ENCODE data around the gene CNTN4. TPM values are rescaled to one million over a fixed set of nuclear protein-coding genes. Genes with fewer than 3 reads are reported as not detected.
"Not testable (repeated sequence)": the region's sequence is repeated elsewhere in the genome, so short reads cannot be mapped to it uniquely, and the experiment has no call there.

Gene CNTN4
- total RNA-seq, 2 donors from 2014 or later, result not detected

DNA sequence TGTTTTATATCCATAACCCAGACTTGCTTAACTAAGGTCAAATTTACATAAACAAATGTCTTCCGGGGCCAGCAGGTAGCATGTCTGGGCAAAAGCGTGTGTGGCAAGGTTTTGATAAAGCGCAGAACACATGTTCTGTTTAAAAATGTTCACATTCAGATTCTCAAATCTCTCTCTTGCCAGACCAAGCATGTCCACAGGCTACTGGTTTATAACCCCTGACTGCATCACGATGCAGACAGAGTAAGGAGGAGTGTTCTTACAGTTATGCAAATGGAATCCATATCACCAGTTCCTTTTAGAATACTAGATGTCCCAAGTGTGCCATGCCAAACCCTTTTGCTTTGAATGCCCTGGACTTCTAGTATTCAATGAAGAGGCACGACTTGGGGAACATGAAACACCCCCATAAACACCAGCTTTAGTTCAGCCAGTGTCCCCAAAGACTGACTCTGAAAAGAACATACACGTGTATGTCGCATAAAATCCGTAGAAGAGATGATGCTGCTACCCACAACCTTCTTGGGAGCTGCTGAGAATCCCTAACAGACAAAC, 412.0 kb downstream of the CNTN4 start:
- DNase-seq (ENCODE audit: low spot score in 2 of 2) (no peak), ATAC-seq (no peak)
- H3K9me3 Mint-ChIP-seq, result no peaks in the 10 kb centered on the region
- H3K27ac Mint-ChIP-seq, result no peak overlapping the region
- H3K36me3 Mint-ChIP-seq, result no peaks in the 10 kb centered on the region

DNA sequence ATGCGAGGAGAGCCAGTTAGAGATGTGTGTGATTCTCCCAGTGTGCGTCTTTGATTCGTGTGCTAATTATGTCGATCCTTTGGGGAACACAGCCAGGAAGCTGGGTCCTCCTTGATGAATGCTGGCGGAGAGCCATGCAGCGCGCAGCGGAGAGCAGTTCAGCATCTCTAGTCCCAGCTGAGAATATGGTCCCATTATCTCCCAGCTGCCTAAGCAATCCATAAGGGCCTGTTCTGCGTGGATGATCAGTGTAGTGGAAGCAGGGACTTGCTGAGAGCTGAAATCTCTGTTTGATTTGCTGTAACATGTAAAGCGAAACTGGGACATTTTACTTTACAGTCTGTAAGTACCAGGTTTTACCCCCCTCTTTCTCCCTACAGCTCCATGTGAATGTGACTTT, 412.7 kb downstream of the CNTN4 start:
- DNase-seq (ENCODE audit: low spot score in 2 of 2) (no peak), ATAC-seq (no peak)
- Mint-ChIP-seq H3K36me3 (no peaks in the 10 kb centered on the region), H3K9me3 (no peaks in the 10 kb centered on the region), H3K27ac (no peak overlapping the region)

DNA sequence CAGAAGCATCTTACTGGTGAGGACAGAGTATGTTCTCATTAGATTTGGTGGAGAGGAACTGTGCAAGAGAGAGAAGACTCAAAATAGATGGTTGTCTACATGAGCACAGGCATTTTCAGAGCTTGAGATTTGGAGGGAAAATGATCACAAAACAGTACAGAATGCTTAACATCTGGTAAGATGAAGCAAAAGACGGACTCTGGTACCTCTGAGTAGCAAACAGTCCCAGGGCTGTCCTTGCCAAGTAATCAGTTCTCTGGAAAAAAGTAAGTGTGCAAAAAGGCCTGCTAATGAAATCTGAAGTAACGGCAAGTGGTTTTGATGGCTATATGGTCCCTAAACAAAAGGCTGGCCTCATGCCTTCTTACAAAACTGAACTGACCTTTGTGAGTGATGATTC, 414.2 kb downstream of the CNTN4 start:
- DNase-seq (ENCODE audit: low spot score in 2 of 2) (no peak), ATAC-seq (no peak)
- no peaks in the 10 kb centered on the region for H3K9me3 Mint-ChIP-seq
- no peaks in the 10 kb centered on the region for H3K36me3 Mint-ChIP-seq
- H3K27ac Mint-ChIP-seq, result no peak overlapping the region

DNA sequence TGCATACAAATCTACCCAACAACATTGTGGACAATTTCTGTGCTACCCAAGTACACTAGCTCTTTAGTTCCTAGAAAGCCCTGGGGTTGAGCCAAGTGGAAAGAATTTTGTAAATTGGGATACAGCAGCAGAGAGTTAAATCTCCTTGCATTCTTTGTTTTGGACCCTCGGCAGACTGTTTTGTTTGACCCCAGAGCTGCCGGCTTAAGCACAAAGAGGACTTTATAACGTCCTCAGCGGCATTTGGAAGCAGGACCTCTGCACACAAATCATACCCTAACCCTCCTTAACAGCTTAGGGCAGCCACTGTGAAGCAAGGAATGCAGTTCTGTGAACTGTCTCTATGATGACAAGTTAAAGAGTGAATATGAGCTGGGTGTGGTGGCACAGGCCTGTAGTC, 415.3 kb downstream of the CNTN4 start:
- no peaks in the 10 kb centered on the region for H3K36me3 Mint-ChIP-seq
- no peaks in the 10 kb centered on the region for H3K9me3 Mint-ChIP-seq
- ATAC-seq (no peak), DNase-seq (ENCODE audit: low spot score in 2 of 2) (no peak)
- no peak overlapping the region for H3K27ac Mint-ChIP-seq

DNA sequence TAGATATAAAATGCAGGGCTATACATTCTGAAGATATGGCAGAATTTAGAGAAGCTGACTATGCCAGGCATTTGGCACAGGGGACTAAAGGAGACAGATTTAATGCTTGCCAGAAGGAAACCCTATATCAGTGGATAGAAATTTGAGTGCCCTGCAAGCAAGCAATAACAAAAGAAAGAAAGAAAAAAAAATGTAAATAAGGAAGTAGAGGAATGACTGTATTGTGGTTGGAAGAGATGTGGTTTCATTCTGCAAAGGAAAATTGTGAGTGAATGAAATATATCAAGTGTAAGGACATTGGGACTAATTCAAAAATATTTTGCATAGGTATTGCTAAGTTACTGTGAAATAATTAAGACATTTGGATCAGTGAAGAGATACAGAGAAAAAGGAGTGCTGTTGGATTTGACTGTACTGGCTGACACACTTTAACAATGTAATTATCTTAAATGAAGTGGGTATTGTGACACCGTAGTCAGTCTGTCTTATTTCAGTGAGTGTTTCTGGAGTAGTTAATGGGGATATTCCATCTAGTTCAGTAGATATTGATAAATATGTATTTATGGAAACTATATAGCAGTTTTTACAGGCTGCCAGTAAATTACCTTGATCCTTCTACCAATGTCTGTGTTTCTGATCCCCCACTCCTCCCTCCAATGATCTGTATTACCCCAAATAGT, 418.2 kb downstream of the CNTN4 start:
- H3K9me3 Mint-ChIP-seq, result no peaks in the 10 kb centered on the region
- DNase-seq (ENCODE audit: low spot score in 2 of 2) (no peak), ATAC-seq (peak in 1 of 2 donors; percentile 35)
- no peak overlapping the region for H3K27ac Mint-ChIP-seq
- H3K36me3 Mint-ChIP-seq, result no peaks in the 10 kb centered on the region

DNA sequence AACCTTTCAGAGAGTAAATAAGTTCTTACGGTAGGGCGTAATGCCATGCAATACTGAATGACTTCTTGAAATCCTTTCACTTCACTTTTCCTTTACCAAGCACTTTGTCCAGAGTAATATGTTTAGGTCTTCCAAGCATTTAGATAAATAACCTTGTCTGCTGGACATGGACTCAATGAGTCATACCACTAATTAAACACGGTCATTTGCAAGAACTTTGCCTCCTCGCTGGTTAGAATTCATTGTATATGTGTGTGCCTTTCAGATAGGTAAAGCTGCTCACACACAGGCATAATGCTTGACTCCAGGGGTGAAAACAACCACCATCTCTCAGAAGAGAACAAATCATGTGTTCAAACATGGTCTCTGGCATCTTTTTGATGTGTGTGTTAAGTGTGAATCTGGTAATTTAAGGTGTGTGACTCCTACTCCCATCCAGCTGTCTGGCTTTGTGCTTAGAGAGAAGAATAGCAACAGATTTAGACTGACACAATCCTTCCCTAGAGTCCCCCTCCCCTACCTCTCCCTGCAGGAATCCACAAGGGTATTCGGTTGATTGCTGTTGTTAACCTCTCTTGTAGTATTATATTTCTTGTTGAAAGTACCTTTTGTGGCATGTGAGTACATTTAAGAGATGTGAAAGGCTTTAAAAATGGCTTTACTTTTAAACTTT, 419.0 kb downstream of the CNTN4 start:
- ATAC-seq, result no peak
- DNase-seq (ENCODE audit: low spot score in 2 of 2), result no peak

DNA sequence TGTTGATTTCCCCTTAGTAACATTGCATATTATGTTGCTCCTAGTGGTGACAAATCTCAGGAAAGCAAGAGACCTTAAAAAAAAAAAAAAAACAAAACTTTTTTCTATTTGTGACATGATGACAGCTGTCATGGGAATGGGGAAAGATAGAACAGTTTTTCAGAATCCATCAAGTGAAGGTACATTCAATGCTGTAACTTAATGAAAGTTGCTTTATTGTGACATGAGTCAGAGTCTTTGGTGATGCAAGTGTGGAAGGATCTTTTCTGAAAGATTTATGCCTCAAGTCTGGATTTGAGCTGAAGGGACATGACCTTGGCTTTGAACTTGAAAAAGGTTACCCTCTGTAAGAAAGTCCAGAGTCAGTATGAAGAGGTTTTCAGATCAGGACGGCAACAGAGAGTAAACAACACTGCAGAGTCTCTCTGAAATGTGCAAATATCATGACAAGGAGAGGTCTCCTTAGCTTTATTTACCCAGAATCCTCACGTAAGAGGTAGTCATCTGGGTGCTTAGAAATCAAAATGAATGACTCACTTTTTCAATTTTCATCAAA, 424.7 kb downstream of the CNTN4 start:
- no peaks in the 10 kb centered on the region for H3K9me3 Mint-ChIP-seq
- no peaks in the 10 kb centered on the region for H3K36me3 Mint-ChIP-seq
- DNase-seq (ENCODE audit: low spot score in 2 of 2) (no peak), ATAC-seq (peak in 1 of 2 donors; percentile 49)
- no peak overlapping the region for H3K27ac Mint-ChIP-seq

More for the DNA sequence above, 419.0 kb downstream of the CNTN4 start:
- no peaks in the 10 kb centered on the region for H3K36me3 Mint-ChIP-seq
- H3K9me3 Mint-ChIP-seq, result no peaks in the 10 kb centered on the region
- no peak overlapping the region for H3K27ac Mint-ChIP-seq

DNA sequence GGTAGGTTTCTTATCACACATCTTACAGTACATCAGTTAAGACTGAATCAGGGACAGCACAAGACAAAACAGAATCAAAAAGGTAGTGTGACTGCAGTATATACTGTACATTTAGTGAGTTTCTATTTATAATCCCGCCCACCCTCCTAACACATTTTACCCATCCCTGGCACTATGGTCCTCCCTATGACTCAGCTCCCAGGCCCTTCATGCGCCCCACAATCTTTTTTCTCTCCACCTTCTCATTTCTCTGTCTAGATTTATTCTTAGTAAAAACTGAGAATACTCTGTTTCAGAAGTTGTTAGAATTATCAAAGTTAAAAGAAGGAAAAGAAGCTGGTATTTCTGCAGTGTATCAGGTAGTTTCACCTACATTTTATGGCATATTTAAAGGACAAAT, 427.3 kb downstream of the CNTN4 start:
- no peak overlapping the region for H3K27ac Mint-ChIP-seq
- H3K9me3 Mint-ChIP-seq, result peaks cover 3% of the 10 kb centered on the region in 2 donors
- DNase-seq (ENCODE audit: low spot score in 2 of 2) (no peak), ATAC-seq (peak in 1 of 2 donors; percentile 43)
- no peaks in the 10 kb centered on the region for H3K36me3 Mint-ChIP-seq

DNA sequence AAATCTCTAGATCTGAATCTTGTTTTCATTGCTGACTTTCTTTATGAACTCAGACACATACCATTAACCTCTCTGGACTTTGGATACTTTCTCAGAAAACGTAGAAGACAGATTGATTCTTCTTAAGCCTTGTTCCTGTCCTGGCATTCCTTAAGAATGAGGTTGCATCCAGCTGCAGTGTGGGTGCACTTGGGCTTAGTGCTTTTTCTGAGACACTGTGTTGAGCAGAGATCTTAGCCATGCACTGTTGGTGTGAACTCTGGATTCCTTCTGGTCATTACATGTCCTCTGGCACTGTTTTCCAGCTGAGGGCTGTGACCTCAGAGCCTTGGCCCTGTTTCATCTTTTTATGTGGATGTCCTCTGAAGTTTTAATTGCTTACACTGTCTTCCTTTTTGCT, 428.3 kb downstream of the CNTN4 start:
- ATAC-seq (no peak), DNase-seq (ENCODE audit: low spot score in 2 of 2) (no peak)
- Mint-ChIP-seq H3K27ac (no peak overlapping the region), H3K36me3 (no peaks in the 10 kb centered on the region), H3K9me3 (peaks cover 3 to 4% of the 10 kb centered on the region in 2 donors)

DNA sequence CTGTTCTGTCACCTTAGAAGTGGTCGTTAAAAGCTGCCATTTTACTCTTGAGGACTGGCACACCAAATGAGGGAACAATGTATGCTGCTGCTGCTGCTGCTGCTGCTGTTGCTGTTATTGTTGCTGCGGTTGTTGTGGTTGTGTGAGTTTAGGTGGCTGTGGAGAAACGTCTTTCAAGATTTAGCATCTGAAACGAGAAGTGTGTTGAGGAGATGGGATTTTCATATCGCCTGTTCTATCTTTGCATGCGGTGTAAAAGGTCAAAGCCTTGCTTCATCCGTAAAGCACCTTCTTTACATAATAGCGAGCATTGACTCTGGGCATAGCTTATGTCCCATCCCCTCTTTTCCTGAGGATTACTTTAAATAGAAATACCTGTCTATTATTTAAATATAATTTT, 428.7 kb downstream of the CNTN4 start:
- H3K9me3 Mint-ChIP-seq; H3K27ac Mint-ChIP-seq; H3K36me3 Mint-ChIP-seq; ATAC-seq; DNase-seq (ENCODE audit: low spot score in 2 of 2): not testable (repeated sequence)

DNA sequence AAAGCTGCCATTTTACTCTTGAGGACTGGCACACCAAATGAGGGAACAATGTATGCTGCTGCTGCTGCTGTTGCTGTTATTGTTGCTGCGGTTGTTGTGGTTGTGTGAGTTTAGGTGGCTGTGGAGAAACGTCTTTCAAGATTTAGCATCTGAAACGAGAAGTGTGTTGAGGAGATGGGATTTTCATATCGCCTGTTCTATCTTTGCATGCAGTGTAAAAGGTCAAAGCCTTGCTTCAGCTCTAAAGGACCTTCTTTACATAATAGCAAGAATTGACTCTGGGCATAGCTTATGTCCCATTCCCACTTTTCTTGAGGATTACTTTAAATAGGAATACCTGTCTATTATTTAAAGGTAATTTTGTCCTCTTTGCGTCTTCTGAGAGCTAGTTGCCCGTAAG, 436.1 kb downstream of the CNTN4 start:
- H3K9me3 Mint-ChIP-seq; H3K27ac Mint-ChIP-seq; H3K36me3 Mint-ChIP-seq; DNase-seq (ENCODE audit: low spot score in 2 of 2); ATAC-seq: not testable (repeated sequence)

DNA sequence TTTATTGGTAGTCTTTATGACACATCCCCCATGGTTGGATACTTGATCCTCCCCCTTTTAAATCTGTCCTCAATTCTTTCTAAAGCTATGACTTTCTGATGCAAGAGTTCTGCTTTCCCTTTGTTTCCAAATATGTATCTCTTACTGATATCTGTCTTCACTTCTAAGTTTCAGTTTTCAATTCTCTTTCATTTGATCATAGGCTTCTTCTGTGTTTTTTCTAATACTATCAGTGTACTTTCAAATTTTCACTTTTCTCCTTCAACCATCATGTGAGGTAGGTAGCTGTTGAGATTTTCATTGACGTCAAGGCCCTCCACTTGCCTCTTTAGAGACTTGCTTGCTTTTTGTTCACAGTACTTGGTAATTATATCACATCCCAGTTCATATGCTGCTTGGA, 436.5 kb downstream of the CNTN4 start:
- Mint-ChIP-seq H3K36me3 (peaks cover 0 to 8% of the 10 kb centered on the region in 2 donors), H3K27ac (no peak overlapping the region), H3K9me3 (peaks cover 3 to 4% of the 10 kb centered on the region in 2 donors)
- DNase-seq (ENCODE audit: low spot score in 2 of 2) (no peak), ATAC-seq (no peak)

DNA sequence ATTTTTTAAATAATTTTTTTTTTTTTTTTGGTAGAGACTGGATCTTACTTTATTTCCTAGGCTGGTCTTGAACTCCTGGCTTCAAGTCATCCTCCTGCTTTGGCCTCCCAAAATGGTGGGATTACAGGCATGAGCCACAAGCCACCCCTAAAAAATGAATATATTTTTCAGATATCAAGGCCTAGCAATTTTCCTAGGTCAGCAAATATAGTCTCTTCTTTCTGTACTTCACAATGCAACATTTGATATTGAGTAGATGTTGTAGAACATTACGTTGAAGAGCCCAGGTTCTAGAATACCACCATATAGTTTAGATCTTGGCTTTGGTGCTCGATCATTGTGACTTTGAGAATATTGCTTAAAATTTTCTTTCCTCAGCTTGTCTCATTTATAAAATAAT, 437.9 kb downstream of the CNTN4 start:
- ATAC-seq, result no peak
- peaks cover 0 to 8% of the 10 kb centered on the region in 2 donors for H3K36me3 Mint-ChIP-seq

DNA sequence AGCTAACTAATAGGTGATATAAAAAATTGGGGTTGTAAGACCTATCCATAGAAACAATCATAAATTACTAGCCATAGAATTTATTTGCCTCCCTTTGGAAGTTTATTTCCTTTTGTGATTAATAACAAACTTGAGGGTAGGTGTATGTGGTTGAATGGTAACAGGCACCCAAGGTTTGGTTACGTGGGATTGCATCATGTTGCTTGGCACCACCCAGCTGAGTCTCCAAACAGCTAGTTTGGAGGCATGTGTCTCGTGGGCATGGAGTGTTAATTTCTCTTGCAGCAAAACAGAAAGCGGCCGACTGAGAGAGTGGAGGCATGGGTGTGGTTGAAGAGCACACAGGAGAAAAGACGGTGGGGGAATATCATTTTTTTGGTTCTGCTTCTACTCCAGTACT, 441.4 kb downstream of the CNTN4 start:
- Mint-ChIP-seq H3K27ac (no peak overlapping the region), H3K9me3 (peaks cover 0 to 5% of the 10 kb centered on the region in 2 donors), H3K36me3 (no peaks in the 10 kb centered on the region)
- ATAC-seq (no peak), DNase-seq (ENCODE audit: low spot score in 2 of 2) (no peak)

More for the DNA sequence above, 437.9 kb downstream of the CNTN4 start:
- H3K9me3 Mint-ChIP-seq, result no peaks in the 10 kb centered on the region
- H3K27ac Mint-ChIP-seq, result no peak overlapping the region
- no peak for DNase-seq (ENCODE audit: low spot score in 2 of 2)

DNA sequence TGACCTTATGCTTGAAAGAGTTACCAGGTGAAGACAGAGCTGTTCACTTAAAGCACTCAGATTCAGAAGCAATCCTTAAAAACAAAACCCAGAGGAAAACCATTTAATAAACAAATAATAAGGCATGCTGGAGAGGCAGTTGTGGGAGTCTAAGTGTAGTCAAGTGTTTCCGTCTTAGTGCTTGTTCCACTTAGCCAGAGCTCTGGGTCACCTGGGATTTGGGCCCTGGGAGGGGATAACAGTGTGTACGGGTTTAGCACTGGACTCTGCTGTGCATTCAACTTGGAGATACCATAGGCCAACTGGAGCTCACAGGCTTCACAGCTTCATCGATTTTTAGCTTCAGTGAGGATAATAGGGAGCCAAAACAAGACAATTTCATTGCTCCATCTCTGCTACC, 444.6 kb downstream of the CNTN4 start:
- Mint-ChIP-seq H3K27ac (no peak overlapping the region), H3K36me3 (no peaks in the 10 kb centered on the region), H3K9me3 (peaks cover 0 to 16% of the 10 kb centered on the region in 2 donors)
- ATAC-seq (no peak), DNase-seq (ENCODE audit: low spot score in 2 of 2) (no peak)

DNA sequence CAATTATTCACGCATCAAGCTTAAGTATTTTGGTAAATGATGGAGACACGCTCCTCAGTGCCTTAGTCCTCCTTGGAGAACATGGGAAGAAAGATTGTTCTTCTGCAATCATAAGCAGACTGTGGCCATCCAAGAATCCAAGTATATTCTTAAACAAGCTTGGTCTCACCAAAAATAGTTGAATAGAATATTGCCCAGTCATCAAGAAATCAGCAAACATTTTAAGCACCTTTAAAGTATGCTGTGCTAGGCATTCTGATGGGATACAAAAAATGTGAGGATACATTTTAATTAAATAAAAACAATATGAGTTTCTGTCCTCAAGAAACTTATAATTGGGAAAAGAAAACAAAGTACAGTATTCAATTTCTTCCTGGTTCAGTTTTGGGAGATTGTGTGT, 445.5 kb downstream of the CNTN4 start:
- ATAC-seq (no peak), DNase-seq (ENCODE audit: low spot score in 2 of 2) (no peak)
- Mint-ChIP-seq H3K27ac (no peak overlapping the region), H3K9me3 (peaks cover 0 to 20% of the 10 kb centered on the region in 2 donors), H3K36me3 (no peaks in the 10 kb centered on the region)

DNA sequence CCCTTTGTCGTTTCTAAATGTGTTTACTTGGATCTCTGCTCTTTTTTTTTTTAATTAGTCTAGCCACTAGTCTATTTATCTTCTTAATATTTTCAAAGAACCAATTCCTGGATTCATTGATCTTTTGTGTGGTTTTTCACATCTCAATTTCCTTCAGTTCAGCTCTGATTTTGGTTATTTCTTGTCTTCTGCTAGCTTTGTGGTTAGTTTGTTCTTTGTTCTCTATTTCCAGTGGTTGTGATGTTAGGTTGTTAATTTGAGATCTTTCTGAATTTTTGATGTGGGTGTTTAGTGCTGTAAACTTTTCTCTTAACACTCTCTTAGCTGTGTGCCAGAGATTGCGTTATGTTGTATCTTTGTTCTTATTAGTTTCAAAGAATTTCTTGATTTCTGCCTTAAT, 446.1 kb downstream of the CNTN4 start:
- ATAC-seq (no peak), DNase-seq (ENCODE audit: low spot score in 2 of 2) (no peak)
- peaks cover under 1 to 20% of the 10 kb centered on the region in 2 donors for H3K9me3 Mint-ChIP-seq
- H3K27ac Mint-ChIP-seq, result no peak overlapping the region
- peaks cover 0 to under 1% of the 10 kb centered on the region in 2 donors for H3K36me3 Mint-ChIP-seq
